Measurements from ENCODE around the gene CTTNBP2.

DNA sequence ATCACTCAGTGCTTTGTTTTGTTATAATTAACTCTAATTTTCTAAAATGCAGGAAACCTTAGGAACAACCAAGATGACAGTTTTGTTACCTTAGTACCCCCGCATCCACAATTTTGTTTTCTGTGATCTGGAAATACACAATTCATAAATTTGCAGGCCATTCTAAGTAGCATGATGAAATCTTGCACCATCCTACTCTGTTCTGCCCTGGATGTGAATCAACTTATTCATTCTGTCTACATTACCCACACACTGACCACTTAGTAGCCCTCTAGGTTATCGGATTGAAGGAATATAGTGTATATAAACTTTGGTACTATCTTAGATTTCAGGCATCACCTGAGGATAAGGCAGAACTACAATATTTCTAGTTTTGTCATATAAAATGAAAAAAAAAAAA is 155.9 kb downstream of the CTTNBP2 start:
- TF ChIP-seq, protein P1, sequence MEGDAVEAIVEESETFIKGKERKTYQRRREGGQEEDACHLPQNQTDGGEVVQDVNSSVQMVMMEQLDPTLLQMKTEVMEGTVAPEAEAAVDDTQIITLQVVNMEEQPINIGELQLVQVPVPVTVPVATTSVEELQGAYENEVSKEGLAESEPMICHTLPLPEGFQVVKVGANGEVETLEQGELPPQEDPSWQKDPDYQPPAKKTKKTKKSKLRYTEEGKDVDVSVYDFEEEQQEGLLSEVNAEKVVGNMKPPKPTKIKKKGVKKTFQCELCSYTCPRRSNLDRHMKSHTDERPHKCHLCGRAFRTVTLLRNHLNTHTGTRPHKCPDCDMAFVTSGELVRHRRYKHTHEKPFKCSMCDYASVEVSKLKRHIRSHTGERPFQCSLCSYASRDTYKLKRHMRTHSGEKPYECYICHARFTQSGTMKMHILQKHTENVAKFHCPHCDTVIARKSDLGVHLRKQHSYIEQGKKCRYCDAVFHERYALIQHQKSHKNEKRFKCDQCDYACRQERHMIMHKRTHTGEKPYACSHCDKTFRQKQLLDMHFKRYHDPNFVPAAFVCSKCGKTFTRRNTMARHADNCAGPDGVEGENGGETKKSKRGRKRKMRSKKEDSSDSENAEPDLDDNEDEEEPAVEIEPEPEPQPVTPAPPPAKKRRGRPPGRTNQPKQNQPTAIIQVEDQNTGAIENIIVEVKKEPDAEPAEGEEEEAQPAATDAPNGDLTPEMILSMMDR (IDR thresholded peaks at IDR 0.05; ENCODE audit: poor library complexity, severe bottlenecking), result no peak
- no peak for TF ChIP-seq POLR2AphosphoS5 (IDR thresholded peaks at IDR 0.05)
- no peak for TF ChIP-seq RAD21 (conservative IDR thresholded peaks at IDR 0.05)
- TF ChIP-seq MXI1 (conservative IDR thresholded peaks at IDR 0.05; ENCODE audit: poor library complexity, severe bottlenecking), result no peak
